IMR-90 (cell line): ENCODE measurements around the gene LRRN2. TPM values are rescaled to one million over a fixed set of nuclear protein-coding genes. Genes with fewer than 3 reads are reported as not detected.

Source experiments
- ATAC-seq: fragments of 200-7000 bp; cut with Tn5 transposase; 2 replicates; pipeline ENCODE4 v1.9.1; 2020; ENCODE audit warnings: low read depth, mild to moderate bottlenecking, moderate library complexity
- BruUV-seq: library from RNA; stranded (reverse); fragments of 400-500 nt; replicated peaks from 2 replicates; lab custom pipeline; 2021; lab: Mats Ljungman, UMichigan
- CTCF ChIA-PET: fragments of 300-600 bp; formaldehyde crosslinking; extraction: SDS; loops from one replicate; lab custom pipeline; 2021; ENCODE audit warnings: antibody characterized with exemption; lab: Yijun Ruan, JAX
- POLR2A ChIA-PET: fragments of 300-600 bp; sonication (Branson Sonifier 250); formaldehyde crosslinking; loops from one replicate; lab custom pipeline; 2022; ENCODE audit warnings: antibody characterized with exemption; ENCODE audit not compliant: unreplicated experiment; lab: Charles Lee
- DNase-seq: peaks from one replicate; pipeline ENCODE4 v3.0.0; 2013
- H2AFZ ChIP-seq: replicated peaks from 2 replicates; pipeline ENCODE3; 2013; ENCODE audit warnings: low read length, mild to moderate bottlenecking; ENCODE audit not compliant: poor library complexity
- H2AK5ac ChIP-seq: 2 replicates; pipeline ENCODE4 v1.6.1; 2013; ENCODE audit warnings: low read depth, low read length, inconsistent platforms
- H2AK9ac ChIP-seq: replicated peaks from 2 replicates; pipeline ENCODE3; 2013; ENCODE audit warnings: mild to moderate bottlenecking, low read depth, low read length, moderate library complexity; ENCODE audit not compliant: poor library complexity
- H2BK120ac ChIP-seq: 2 replicates; pipeline ENCODE4 v1.6.1; 2013; ENCODE audit warnings: low read depth, low read length, inconsistent platforms
- H2BK15ac ChIP-seq: 3 replicates; pipeline ENCODE4 v1.6.1; 2013; ENCODE audit warnings: low read depth, low read length, inconsistent platforms
- H2BK20ac ChIP-seq: 2 replicates; pipeline ENCODE4 v1.6.1; 2013; ENCODE audit warnings: low read depth, mild to moderate bottlenecking, inconsistent platforms, low read length, moderate library complexity
- H2BK5ac ChIP-seq: 2 replicates; pipeline ENCODE4 v1.6.1; 2013; ENCODE audit warnings: mild to moderate bottlenecking, low read depth, low read length, inconsistent platforms; ENCODE audit not compliant: poor library complexity, severe bottlenecking
- H3K14ac ChIP-seq: replicated peaks from 2 replicates; pipeline ENCODE4 v1.6.1; 2013; ENCODE audit warnings: low read depth, low read length, inconsistent platforms
- H3K18ac ChIP-seq: 2 replicates; pipeline ENCODE4 v1.6.1; 2013; ENCODE audit warnings: low read depth, low read length, control low read depth
- H3K23ac ChIP-seq: 2 replicates; pipeline ENCODE4 v1.6.1; 2013; ENCODE audit warnings: low read depth, low read length, inconsistent platforms
- H3K27ac ChIP-seq: 2 replicates; pipeline ENCODE4 v1.5.1; 2013; ENCODE audit warnings: mild to moderate bottlenecking, control low read depth, low read length; ENCODE audit not compliant: insufficient read depth
- H3K27me3 ChIP-seq: 2 replicates; pipeline ENCODE4 v1.6.1; 2013; ENCODE audit warnings: low read length; ENCODE audit not compliant: control insufficient read depth, insufficient read depth
- H3K36me3 ChIP-seq: 2 replicates; pipeline ENCODE4 v1.6.1; 2013; ENCODE audit warnings: low read length, mixed read lengths; ENCODE audit not compliant: control insufficient read depth, insufficient read depth
- H3K4ac ChIP-seq: 2 replicates; pipeline ENCODE4 v1.6.1; 2013; ENCODE audit warnings: low read depth, low read length, inconsistent platforms
- H3K4me1 ChIP-seq: 2 replicates; pipeline ENCODE4 v1.6.1; 2013; ENCODE audit warnings: low read length, mixed read lengths; ENCODE audit not compliant: control insufficient read depth, insufficient read depth
- H3K4me2 ChIP-seq: 2 replicates; pipeline ENCODE4 v1.6.1; 2013; ENCODE audit warnings: low read depth, mild to moderate bottlenecking, control low read depth, low read length, moderate library complexity
- H3K4me3 ChIP-seq: 2 replicates; pipeline ENCODE4 v1.5.1; 2013; ENCODE audit warnings: low read depth, mild to moderate bottlenecking, control low read depth, low read length, moderate library complexity; ENCODE audit not compliant: insufficient read depth
- H3K56ac ChIP-seq: 2 replicates; pipeline ENCODE4 v1.6.1; 2013; ENCODE audit warnings: low read length, inconsistent platforms; ENCODE audit not compliant: insufficient read depth; ENCODE audit errors: extremely low read depth
- H3K79me1 ChIP-seq, 2 experiments: 2 replicates each; pipeline ENCODE4 v1.6.1; 2013; ENCODE audit warnings: low read length in 2 of 2, inconsistent platforms in 1 of 2, low read depth in 1 of 2
- H3K9ac ChIP-seq: 2 replicates; pipeline ENCODE4 v1.6.1; 2013; ENCODE audit warnings: low read depth, low read length, control low read depth
- H3K9me1 ChIP-seq: 2 replicates; pipeline ENCODE4 v1.6.1; 2013; ENCODE audit warnings: low read length, inconsistent platforms; ENCODE audit not compliant: insufficient read depth
- H3K9me3 ChIP-seq: 2 replicates; pipeline ENCODE4 v1.6.1; 2013; ENCODE audit warnings: low read length; ENCODE audit not compliant: control insufficient read depth, insufficient read depth
- H4K20me1 ChIP-seq: 2 replicates; pipeline ENCODE4 v1.6.1; 2013; ENCODE audit warnings: low read length, inconsistent platforms; ENCODE audit not compliant: insufficient read depth
- H4K5ac ChIP-seq: 2 replicates; pipeline ENCODE4 v1.6.1; 2013; ENCODE audit warnings: mild to moderate bottlenecking, low read depth, low read length, control low read depth
- H4K8ac ChIP-seq, 2 experiments: 2 replicates each; pipeline ENCODE4 v1.6.1; 2013; ENCODE audit warnings: low read depth in 2 of 2, low read length in 2 of 2, control low read depth in 1 of 2, inconsistent platforms in 1 of 2
- H4K91ac ChIP-seq: 2 replicates; pipeline ENCODE4 v1.6.1; 2013; ENCODE audit warnings: low read depth, low read length, inconsistent platforms; ENCODE audit not compliant: insufficient read depth
- CEBPB ChIP-seq: IDR thresholded peaks from 2 replicates; pipeline ENCODE4 v1.6.1; 2012; ENCODE audit warnings: low read depth, low read length, improper control_type of control experiment
- CHD1 ChIP-seq: IDR thresholded peaks from 2 replicates; pipeline ENCODE4 v1.6.1; 2012; ENCODE audit warnings: low read depth, low read length, improper control_type of control experiment
- ELK1 ChIP-seq: fragments of 150-350 bp; IDR thresholded peaks from 2 replicates; pipeline ENCODE4 v1.6.1; 2016; ENCODE audit warnings: low read depth, mild to moderate bottlenecking, low read length, moderate library complexity, borderline replicate concordance
- MAFK ChIP-seq: IDR thresholded peaks from 2 replicates; pipeline ENCODE4 v1.6.1; 2012; ENCODE audit warnings: low read depth, low read length, improper control_type of control experiment
- MXI1 ChIP-seq: IDR thresholded peaks from 2 replicates; pipeline ENCODE4 v1.6.1; 2012; ENCODE audit warnings: low read depth, mild to moderate bottlenecking, low read length, moderate library complexity, borderline replicate concordance
- NFE2L2 ChIP-seq: fragments of 150-350 bp; IDR thresholded peaks from 2 replicates; pipeline ENCODE4 v1.6.1; 2016; ENCODE audit warnings: low read depth, mild to moderate bottlenecking, low read length
- POLR2A ChIP-seq: IDR thresholded peaks from 2 replicates; pipeline ENCODE4 v1.6.1; 2012; ENCODE audit warnings: mild to moderate bottlenecking, low read depth, low read length
- RAD21 ChIP-seq: IDR thresholded peaks from 2 replicates; pipeline ENCODE4 v1.6.1; 2012; ENCODE audit warnings: low read length, improper control_type of control experiment
- RCOR1 ChIP-seq: IDR thresholded peaks from 2 replicates; pipeline ENCODE4 v1.6.1; 2012; ENCODE audit warnings: mild to moderate bottlenecking, low read length, improper control_type of control experiment; ENCODE audit not compliant: insufficient replicate concordance
- RFX5 ChIP-seq: IDR thresholded peaks from 2 replicates; pipeline ENCODE4 v1.8.0; 2012; ENCODE audit warnings: low read depth, mild to moderate bottlenecking, low read length, moderate library complexity
- SMC3 ChIP-seq: fragments of 150-350 bp; IDR thresholded peaks from 2 replicates; pipeline ENCODE4 v1.6.1; 2016; ENCODE audit warnings: low read depth, mild to moderate bottlenecking, antibody characterized with exemption, low read length, moderate library complexity
- WGBS, 2 experiments: methylation state at CpG; one replicate each; pipeline versions ENCODE4 v1.1.5 to v1.1.7; 2013; ENCODE audit warnings: missing lambda C conversion rate in 2 of 2; ENCODE audit not compliant: insufficient read length in 1 of 2; ENCODE audit errors: extremely low coverage in 2 of 2; 5-methylcytosine and 5-hydroxymethylcytosine counted together
- dilution Hi-C: fragments of 300-500 bp; cut with HindIII; formaldehyde crosslinking; loops from one replicate; pipeline ENCODE4 v1.14.3; 2018; ENCODE audit warnings: low sequenced_read_pairs; ENCODE audit not compliant: unreplicated experiment
- in situ Hi-C: fragments of 300-500 bp; cut with MboI; formaldehyde crosslinking; loops from 3 replicates; pipeline ENCODE4 v1.14.3; 2019; ENCODE audit warnings: low sequenced_read_pairs, inconsistent platforms, mixed read lengths
- intact Hi-C: fragments of 100-400 bp; cut with micrococcal nuclease; formaldehyde crosslinking; loops from 2 replicates; pipeline ENCODE4 v1.10.0; 2022
- polyA plus RNA-seq, 3 experiments: library from polyadenylated mRNA; depleted of rRNA; stranded (reverse); fragments of >200 nt; gene quantifications; 2 replicates each; pipeline ENCODE4 v1.2.3, GENCODE V29; 2012; ENCODE audit warnings: low replicate concordance in 1 of 3
- total RNA-seq: library from RNA; depleted of rRNA; stranded (reverse); fragments of >200 nt; gene quantifications from 2 replicates; pipeline ENCODE4 v1.2.3, GENCODE V29; 2012

LRRN2 gene
- total and polyA plus RNA-seq, 2 of the 4 experiments (the other 2 are of a cell fraction) = not detected

GRCh38 chr1:204676043-204676442 lies 9.5 kb downstream of the LRRN2 start:
- POLR2A ChIA-PET = no interaction called here
- Histone ChIP-seq H3K23ac (no peak overlapping the region), H3K4me2 (no peak overlapping the region), H3K56ac (no peak overlapping the region), H3K36me3 (no peaks in the 10 kb centered on the region), H2BK120ac (no peak overlapping the region), H3K9me1 (no peaks in the 10 kb centered on the region), H3K14ac (no peak overlapping the region), H4K5ac (no peak overlapping the region), H4K91ac (no peak overlapping the region), H4K20me1 (no peaks in the 10 kb centered on the region), H3K9me3 (no peaks in the 10 kb centered on the region), H3K18ac (no peak overlapping the region), H2BK15ac (no peak overlapping the region), H3K4me1 (no peaks in the 10 kb centered on the region), H2AK9ac (no peak overlapping the region), H3K27ac (no peak overlapping the region), H3K4ac (no peak overlapping the region), H2BK20ac (no peak overlapping the region), H3K27me3 (peaks cover 23% of the 10 kb centered on the region), H2AFZ (no peak overlapping the region), H3K79me1 (no peaks in the 10 kb centered on the region), H2AK5ac (no peak overlapping the region), H4K8ac (no peak overlapping the region), H2BK5ac (no peak overlapping the region), H3K9ac (no peak overlapping the region), H3K4me3 (no peak overlapping the region)
- DNase-seq (no peak), ATAC-seq (no peak)
- TF ChIP-seq SMC3 (no peak), POLR2A (no peak), RFX5 (no peak), CHD1 (no peak), RCOR1 (no peak), NFE2L2 (no peak), MXI1 (no peak), RAD21 (no peak), ELK1 (no peak), MAFK (no peak), CEBPB (no peak)
- in situ Hi-C loops = no loop called here
- intact Hi-C loops = no loop called here
- dilution Hi-C loops = no loop called here
- CTCF ChIA-PET = no interaction called here
- no CpG with 5 or more reads among the region's 2 CpGs for WGBS, 2 experiments
- BruUV-seq = no TSS peak
